SK-N-SH treated with all-trans-retinoic acid at 6 μM for 48 hours (cell line): ENCODE results near the gene RNF112.

Experiments used
- ATAC-seq: fragments of 200-7000 bp; cut with Tn5 transposase; 3 replicates; pipeline ENCODE4 v1.9.1; 2020; ENCODE audit warnings: mild to moderate bottlenecking, moderate library complexity
- ARNTL ChIP-seq: fragments of 450-650 bp; formaldehyde crosslinking; IDR thresholded peaks from 2 replicates; pipeline ENCODE4 v1.5.0; 2020; ENCODE audit warnings: low read depth, mild to moderate bottlenecking, moderate library complexity, borderline replicate concordance
- BACH2 ChIP-seq: fragments of 250-450 bp; sonication (Bioruptor Pico); IDR thresholded peaks from 2 replicates; pipeline ENCODE4 v1.9.0; 2021; ENCODE audit warnings: mild to moderate bottlenecking, borderline replicate concordance
- ESRRG ChIP-seq: fragments of 250-450 bp; sonication (Bioruptor Pico); IDR thresholded peaks from 2 replicates; pipeline ENCODE4 v1.6.1; 2021; ENCODE audit warnings: mild to moderate bottlenecking
- OSR1 ChIP-seq: fragments of 250-450 bp; sonication (Bioruptor Pico); IDR thresholded peaks from 2 replicates; pipeline ENCODE4 v1.8.0; 2022; ENCODE audit warnings: moderate library complexity, mild to moderate bottlenecking, inconsistent platforms
- PPARA ChIP-seq: fragments of 250-450 bp; sonication (Bioruptor Pico); IDR thresholded peaks from 2 replicates; pipeline ENCODE4 v1.5.0; 2020; ENCODE audit warnings: mild to moderate bottlenecking, borderline replicate concordance
- RARB ChIP-seq: fragments of 250-450 bp; sonication (Bioruptor Pico); IDR thresholded peaks from 2 replicates; pipeline ENCODE4 v1.8.0; 2021; ENCODE audit warnings: mild to moderate bottlenecking, moderate library complexity
- SNAI2 ChIP-seq: fragments of 250-450 bp; sonication (Bioruptor Pico); IDR thresholded peaks from 2 replicates; pipeline ENCODE4 v1.5.0; 2020; ENCODE audit warnings: mild to moderate bottlenecking, moderate library complexity
- TCF4 ChIP-seq: fragments of 250-450 bp; sonication (Bioruptor Pico); IDR thresholded peaks from 2 replicates; pipeline ENCODE4 v1.8.0; 2021; ENCODE audit warnings: mild to moderate bottlenecking, moderate library complexity, borderline replicate concordance
- TOX ChIP-seq: fragments of 250-450 bp; sonication (Bioruptor Pico); IDR thresholded peaks from 2 replicates; pipeline ENCODE4 v1.8.0; 2021; ENCODE audit warnings: mild to moderate bottlenecking, moderate library complexity, borderline replicate concordance
- ZC3H10 ChIP-seq: fragments of 250-450 bp; sonication (Bioruptor Pico); IDR thresholded peaks from 2 replicates; pipeline ENCODE4 v1.5.1; 2021; ENCODE audit warnings: mild to moderate bottlenecking, moderate library complexity
- ZFP3 ChIP-seq: fragments of 250-450 bp; sonication (Bioruptor Pico); IDR thresholded peaks from 2 replicates; pipeline ENCODE4 v1.5.0; 2020; ENCODE audit warnings: mild to moderate bottlenecking, moderate library complexity
- ZFP30 ChIP-seq: fragments of 450-650 bp; formaldehyde crosslinking; IDR thresholded peaks from 2 replicates; pipeline ENCODE4 v1.5.0; 2022; ENCODE audit warnings: mild to moderate bottlenecking, moderate library complexity
- ZNF565 ChIP-seq: fragments of 450-650 bp; formaldehyde crosslinking; conservative IDR thresholded peaks from 2 replicates; pipeline ENCODE4 v1.5.0; 2020; ENCODE audit warnings: low read depth, mild to moderate bottlenecking, moderate library complexity
- TF ChIP-seq, protein P1 (sequence below): fragments of 250-450 bp; sonication (Bioruptor Pico); IDR thresholded peaks from 2 replicates; pipeline ENCODE4 v1.5.1; 2021; ENCODE audit warnings: mild to moderate bottlenecking, moderate library complexity
- TF ChIP-seq, protein P2 (sequence below): fragments of 250-450 bp; sonication (Bioruptor Pico); IDR thresholded peaks from 2 replicates; pipeline ENCODE4 v1.5.0; 2020; ENCODE audit warnings: mild to moderate bottlenecking, moderate library complexity
- TF ChIP-seq, protein P3 (sequence below): fragments of 250-450 bp; sonication (Bioruptor Pico); IDR thresholded peaks from 2 replicates; pipeline ENCODE4 v1.5.1; 2020; ENCODE audit warnings: low read depth, mild to moderate bottlenecking, moderate library complexity
- TF ChIP-seq, protein P4 (sequence below): fragments of 250-450 bp; sonication (Bioruptor Pico); IDR thresholded peaks from 2 replicates; pipeline ENCODE4 v1.8.0; 2021; ENCODE audit warnings: low read depth, mild to moderate bottlenecking, moderate library complexity, borderline replicate concordance

Gene RNF112

DNA sequence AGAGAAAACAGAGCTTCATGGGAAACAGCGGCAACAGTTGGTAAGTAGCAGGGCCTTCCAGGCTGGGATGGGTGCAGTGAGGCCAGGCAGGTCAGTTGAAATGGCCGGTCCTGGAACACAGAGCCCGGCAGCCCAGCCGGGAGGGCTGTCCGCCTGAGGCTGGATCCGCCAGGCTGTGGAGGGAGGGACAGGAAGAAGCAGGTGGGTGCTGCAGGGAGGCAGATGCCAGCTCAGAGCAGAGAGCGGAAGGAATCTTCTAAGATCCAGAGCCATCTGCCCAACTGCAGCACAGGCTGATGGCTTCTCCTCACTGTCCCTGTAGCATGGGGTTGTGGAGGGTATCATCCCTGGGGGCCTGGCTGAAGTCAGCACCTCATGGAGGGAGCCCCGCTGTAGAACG, 599 bp downstream of the RNF112 start:
- TF ChIP-seq, protein P1, sequence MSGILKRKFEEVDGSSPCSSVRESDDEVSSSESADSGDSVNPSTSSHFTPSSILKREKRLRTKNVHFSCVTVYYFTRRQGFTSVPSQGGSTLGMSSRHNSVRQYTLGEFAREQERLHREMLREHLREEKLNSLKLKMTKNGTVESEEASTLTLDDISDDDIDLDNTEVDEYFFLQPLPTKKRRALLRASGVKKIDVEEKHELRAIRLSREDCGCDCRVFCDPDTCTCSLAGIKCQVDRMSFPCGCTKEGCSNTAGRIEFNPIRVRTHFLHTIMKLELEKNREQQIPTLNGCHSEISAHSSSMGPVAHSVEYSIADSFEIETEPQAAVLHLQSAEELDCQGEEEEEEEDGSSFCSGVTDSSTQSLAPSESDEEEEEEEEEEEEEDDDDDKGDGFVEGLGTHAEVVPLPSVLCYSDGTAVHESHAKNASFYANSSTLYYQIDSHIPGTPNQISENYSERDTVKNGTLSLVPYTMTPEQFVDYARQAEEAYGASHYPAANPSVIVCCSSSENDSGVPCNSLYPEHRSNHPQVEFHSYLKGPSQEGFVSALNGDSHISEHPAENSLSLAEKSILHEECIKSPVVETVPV (CRISPR knock-in tag), result no peak
- TF ChIP-seq, protein P2, sequence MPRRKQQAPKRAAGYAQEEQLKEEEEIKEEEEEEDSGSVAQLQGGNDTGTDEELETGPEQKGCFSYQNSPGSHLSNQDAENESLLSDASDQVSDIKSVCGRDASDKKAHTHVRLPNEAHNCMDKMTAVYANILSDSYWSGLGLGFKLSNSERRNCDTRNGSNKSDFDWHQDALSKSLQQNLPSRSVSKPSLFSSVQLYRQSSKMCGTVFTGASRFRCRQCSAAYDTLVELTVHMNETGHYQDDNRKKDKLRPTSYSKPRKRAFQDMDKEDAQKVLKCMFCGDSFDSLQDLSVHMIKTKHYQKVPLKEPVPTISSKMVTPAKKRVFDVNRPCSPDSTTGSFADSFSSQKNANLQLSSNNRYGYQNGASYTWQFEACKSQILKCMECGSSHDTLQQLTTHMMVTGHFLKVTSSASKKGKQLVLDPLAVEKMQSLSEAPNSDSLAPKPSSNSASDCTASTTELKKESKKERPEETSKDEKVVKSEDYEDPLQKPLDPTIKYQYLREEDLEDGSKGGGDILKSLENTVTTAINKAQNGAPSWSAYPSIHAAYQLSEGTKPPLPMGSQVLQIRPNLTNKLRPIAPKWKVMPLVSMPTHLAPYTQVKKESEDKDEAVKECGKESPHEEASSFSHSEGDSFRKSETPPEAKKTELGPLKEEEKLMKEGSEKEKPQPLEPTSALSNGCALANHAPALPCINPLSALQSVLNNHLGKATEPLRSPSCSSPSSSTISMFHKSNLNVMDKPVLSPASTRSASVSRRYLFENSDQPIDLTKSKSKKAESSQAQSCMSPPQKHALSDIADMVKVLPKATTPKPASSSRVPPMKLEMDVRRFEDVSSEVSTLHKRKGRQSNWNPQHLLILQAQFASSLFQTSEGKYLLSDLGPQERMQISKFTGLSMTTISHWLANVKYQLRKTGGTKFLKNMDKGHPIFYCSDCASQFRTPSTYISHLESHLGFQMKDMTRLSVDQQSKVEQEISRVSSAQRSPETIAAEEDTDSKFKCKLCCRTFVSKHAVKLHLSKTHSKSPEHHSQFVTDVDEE (CRISPR knock-in tag), result no peak
- TF ChIP-seq, protein P3, sequence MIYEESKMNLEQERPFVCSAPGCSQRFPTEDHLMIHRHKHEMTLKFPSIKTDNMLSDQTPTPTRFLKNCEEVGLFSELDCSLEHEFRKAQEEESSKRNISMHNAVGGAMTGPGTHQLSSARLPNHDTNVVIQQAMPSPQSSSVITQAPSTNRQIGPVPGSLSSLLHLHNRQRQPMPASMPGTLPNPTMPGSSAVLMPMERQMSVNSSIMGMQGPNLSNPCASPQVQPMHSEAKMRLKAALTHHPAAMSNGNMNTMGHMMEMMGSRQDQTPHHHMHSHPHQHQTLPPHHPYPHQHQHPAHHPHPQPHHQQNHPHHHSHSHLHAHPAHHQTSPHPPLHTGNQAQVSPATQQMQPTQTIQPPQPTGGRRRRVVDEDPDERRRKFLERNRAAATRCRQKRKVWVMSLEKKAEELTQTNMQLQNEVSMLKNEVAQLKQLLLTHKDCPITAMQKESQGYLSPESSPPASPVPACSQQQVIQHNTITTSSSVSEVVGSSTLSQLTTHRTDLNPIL (CRISPR knock-in tag), result no peak
- TF ChIP-seq, protein P4, sequence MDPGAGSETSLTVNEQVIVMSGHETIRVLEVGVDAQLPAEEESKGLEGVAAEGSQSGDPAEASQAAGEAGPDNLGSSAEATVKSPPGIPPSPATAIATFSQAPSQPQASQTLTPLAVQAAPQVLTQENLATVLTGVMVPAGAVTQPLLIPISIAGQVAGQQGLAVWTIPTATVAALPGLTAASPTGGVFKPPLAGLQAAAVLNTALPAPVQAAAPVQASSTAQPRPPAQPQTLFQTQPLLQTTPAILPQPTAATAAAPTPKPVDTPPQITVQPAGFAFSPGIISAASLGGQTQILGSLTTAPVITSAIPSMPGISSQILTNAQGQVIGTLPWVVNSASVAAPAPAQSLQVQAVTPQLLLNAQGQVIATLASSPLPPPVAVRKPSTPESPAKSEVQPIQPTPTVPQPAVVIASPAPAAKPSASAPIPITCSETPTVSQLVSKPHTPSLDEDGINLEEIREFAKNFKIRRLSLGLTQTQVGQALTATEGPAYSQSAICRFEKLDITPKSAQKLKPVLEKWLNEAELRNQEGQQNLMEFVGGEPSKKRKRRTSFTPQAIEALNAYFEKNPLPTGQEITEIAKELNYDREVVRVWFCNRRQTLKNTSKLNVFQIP (CRISPR knock-in tag), result no peak
- TF ChIP-seq TOX (CRISPR knock-in tag), result no peak
- TF ChIP-seq ESRRG (CRISPR knock-in tag), result no peak
- no peak for TF ChIP-seq PPARA (CRISPR knock-in tag)
- TF ChIP-seq TCF4 (CRISPR knock-in tag), result no peak
- TF ChIP-seq SNAI2, result no peak
- TF ChIP-seq ZNF565 (CRISPR knock-in tag), result no peak
- TF ChIP-seq BACH2 (CRISPR knock-in tag), result no peak
- no peak for TF ChIP-seq ZFP3
- TF ChIP-seq ARNTL (CRISPR knock-in tag), result no peak
- ATAC-seq, result peak; percentile 64

DNA sequence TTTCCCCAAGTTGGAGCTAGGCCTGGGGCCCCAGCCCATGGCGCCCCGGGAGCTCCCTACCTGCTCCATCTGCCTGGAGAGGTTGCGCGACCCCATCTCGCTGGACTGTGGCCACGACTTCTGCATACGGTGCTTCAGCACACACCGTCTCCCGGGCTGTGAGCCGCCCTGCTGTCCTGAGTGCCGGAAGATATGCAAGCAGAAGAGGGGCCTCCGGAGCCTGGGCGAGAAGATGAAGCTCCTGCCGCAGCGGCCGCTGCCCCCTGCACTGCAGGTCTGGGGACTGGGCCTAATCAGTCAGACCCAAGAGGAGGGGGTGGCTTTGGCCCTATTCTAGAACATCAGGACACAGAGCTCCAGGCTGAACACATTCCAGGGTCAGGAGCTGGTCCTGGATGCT, 1.5 kb downstream of the RNF112 start:
- no peak for TF ChIP-seq ZFP30 (CRISPR knock-in tag)
- TF ChIP-seq ZC3H10, result no peak
- TF ChIP-seq ESRRG (CRISPR knock-in tag), result no peak
- no peak for TF ChIP-seq ZFP3
- no peak for TF ChIP-seq BACH2 (CRISPR knock-in tag)
- TF ChIP-seq TOX (CRISPR knock-in tag), result no peak
- no peak for TF ChIP-seq OSR1 (CRISPR knock-in tag)
- TF ChIP-seq, protein P4 (CRISPR knock-in tag), result no peak
- no peak for TF ChIP-seq SNAI2
- TF ChIP-seq, all 23 proteins: peak for 0
- ATAC-seq, result no peak

DNA sequence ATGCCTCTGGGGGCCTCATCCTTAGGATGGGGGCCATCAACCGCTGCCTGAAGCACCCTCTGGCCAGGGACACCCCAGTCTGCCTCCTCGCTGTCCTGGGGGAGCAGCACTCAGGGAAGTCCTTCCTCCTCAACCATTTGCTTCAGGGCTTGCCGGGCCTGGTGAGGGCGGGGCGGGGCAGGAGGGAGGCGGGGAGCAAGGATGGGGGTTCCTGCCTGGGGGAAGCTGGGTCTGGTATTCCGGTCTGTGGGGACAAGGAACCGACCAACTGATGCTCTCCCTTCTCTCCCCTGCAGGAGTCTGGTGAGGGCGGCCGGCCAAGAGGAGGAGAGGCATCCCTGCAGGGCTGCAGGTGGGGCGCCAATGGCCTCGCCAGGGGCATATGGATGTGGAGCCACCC, 2.0 kb downstream of the RNF112 start:
- ATAC-seq, result no peak
- TF ChIP-seq RARB (no peak), PPARA (CRISPR knock-in tag) (no peak), TOX (CRISPR knock-in tag) (no peak)
- TF ChIP-seq, all 23 proteins: peak for 0

DNA sequence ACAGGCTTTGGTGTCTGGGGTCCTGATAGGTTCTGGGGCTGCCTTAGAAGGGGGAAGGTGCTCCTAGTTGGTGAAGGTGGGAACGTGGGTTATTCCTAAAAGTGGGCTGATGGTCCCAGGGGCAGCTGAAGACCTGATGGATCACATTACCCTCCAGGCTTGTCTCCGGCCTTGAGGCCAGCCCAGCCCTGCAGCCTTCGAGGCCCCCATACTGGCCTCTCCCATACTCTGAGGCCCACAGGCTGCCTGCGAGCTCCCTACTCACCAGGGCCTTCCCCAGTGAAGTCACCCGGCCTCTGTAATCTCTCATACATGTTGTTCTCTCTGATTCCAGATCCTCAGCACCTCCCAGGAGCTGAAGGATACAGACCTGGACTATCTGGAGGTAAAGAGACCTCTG, 2.7 kb downstream of the RNF112 start:
- ATAC-seq, result no peak
- TF ChIP-seq, protein P1 (CRISPR knock-in tag), result no peak
